HepG2 (cell line): ENCODE results near the gene HUNK. TPM values are rescaled to one million over a fixed set of nuclear protein-coding genes. Genes with fewer than 3 reads are reported as not detected.

ENCODE experiments used
- LCORL ChIP-seq, 2 experiments: fragments of 450-650 bp in 1 of 2; sonication (generic) in 1 of 2; formaldehyde crosslinking in 1 of 2; IDR thresholded peaks; 2 replicates each; pipeline versions ENCODE4 v1.5.0 to v1.6.1; 2017 to 2020; ENCODE audit warnings: antibody characterized with exemption in 1 of 2, missing genetic modification reagents in 1 of 2
- NFKBIZ ChIP-seq: IDR thresholded peaks from 2 replicates; pipeline ENCODE4 v1.6.1; 2018; ENCODE audit warnings: missing genetic modification reagents, missing compliant biosample characterization
- TCF12 ChIP-seq, 2 experiments: fragments of 450-650 bp in 1 of 2; sonication (generic) in 1 of 2; formaldehyde crosslinking in 1 of 2; IDR thresholded peaks; 2 replicates each; pipeline versions ENCODE4 v1.6.1 to v1.8.0; 2017 to 2022; ENCODE audit warnings: antibody characterized with exemption in 1 of 2, mild to moderate bottlenecking in 1 of 2, missing genetic modification reagents in 1 of 2, moderate library complexity in 1 of 2
- THAP11 ChIP-seq: IDR thresholded peaks from 2 replicates; pipeline ENCODE4 v1.6.1; 2016; ENCODE audit warnings: missing biosample characterization, missing genetic modification reagents
- ZNF207 ChIP-seq: fragments of 450-650 bp; IDR thresholded peaks from 2 replicates; pipeline ENCODE4 v1.6.1; 2016; ENCODE audit warnings: antibody characterized with exemption, borderline replicate concordance
- ZNF550 ChIP-seq: sonication (generic); formaldehyde crosslinking; IDR thresholded peaks from 2 replicates; pipeline ENCODE4 v1.4.0; 2020; ENCODE audit warnings: mild to moderate bottlenecking, missing genetic modification reagents, borderline replicate concordance
- polyA plus RNA-seq, 8 experiments: library from polyadenylated mRNA; depleted of rRNA in 3 of 8; stranded (reverse) in 7 of 8; unstranded in 1 of 8; fragments of >200 nt; fragmentation: Illumina TruSeq in 4 of 8; extraction: Trizol in 4 of 8; gene quantifications; 2 replicates each; pipeline versions ENCODE4 v1.2.1 to v1.2.3, GENCODE V29; 2011 to 2016; ENCODE audit warnings: low read depth in 4 of 8, missing spikeins in 1 of 8, mixed read lengths in 1 of 8; ENCODE audit not compliant: insufficient read depth in 1 of 8
- total RNA-seq, 5 experiments: library from RNA; depleted of rRNA; stranded (reverse); fragments of >200 nt; fragmentation: Illumina TruSeq; extraction: Trizol; gene quantifications; 2 replicates each; pipeline ENCODE4 v1.2.3, GENCODE V29; 2016; ENCODE audit warnings: low read depth in 1 of 5
- TF ChIP-seq, protein P1 (sequence below): sonication (generic); formaldehyde crosslinking; IDR thresholded peaks from 2 replicates; pipeline ENCODE4 v1.4.0; 2020; ENCODE audit warnings: mild to moderate bottlenecking, missing genetic modification reagents, borderline replicate concordance

The HUNK gene
- total and polyA plus RNA-seq, 2 of the 13 experiments (the other 11 are each of a cell fraction or from before 2014, with no cell fraction given), result 1.8 to 1.9 TPM

DNA sequence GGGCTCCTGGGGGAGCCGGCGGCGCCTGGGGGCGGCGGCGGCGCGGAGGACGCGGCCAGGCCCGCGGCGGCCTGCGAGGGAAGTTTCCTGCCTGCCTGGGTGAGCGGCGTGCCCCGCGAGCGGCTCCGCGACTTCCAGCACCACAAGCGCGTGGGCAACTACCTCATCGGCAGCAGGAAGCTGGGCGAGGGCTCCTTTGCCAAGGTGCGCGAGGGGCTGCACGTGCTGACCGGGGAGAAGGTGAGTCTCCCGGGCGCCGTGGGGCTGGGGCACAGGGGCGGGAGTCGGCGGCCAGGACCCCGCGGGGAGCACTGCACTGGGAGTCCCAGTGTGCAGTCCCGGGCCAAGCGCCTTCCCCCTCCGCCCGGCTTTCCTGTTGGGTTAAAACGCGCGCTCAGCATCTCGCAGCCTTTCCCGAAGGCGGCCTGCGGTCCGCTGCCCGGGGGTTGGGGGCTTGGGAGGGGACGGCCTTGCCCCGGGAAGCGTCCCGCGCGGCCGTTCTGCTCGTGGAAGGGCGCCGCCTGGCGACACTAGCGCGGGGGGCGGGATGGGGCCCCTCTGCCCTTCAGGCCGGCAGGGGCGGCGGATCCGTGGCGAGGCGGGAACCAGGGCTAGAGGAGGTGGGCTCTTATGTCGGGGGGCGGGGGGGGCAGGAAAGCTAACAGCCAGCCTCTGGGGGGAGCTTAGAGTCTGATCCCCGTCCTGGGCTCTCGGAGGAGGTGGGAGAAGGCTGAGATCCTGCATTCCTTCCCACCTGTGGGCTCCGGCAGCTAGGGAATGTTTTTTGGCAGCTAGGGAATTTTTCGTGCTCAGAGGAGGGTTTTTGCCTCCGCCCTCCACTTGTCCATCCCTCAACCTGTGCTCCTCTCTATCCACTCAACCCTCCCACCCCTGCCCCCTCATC is 1.1 kb downstream of the HUNK start (continued):
- TF ChIP-seq NFKBIZ (CRISPR knock-in tag), result no peak
- no peak for TF ChIP-seq TCF12 (IDR thresholded peaks at IDR 0.05)
- no peak for TF ChIP-seq TCF12 (CRISPR knock-in tag; IDR thresholded peaks at IDR 0.05)
- no peak for TF ChIP-seq ZNF207
- TF ChIP-seq, protein P1, sequence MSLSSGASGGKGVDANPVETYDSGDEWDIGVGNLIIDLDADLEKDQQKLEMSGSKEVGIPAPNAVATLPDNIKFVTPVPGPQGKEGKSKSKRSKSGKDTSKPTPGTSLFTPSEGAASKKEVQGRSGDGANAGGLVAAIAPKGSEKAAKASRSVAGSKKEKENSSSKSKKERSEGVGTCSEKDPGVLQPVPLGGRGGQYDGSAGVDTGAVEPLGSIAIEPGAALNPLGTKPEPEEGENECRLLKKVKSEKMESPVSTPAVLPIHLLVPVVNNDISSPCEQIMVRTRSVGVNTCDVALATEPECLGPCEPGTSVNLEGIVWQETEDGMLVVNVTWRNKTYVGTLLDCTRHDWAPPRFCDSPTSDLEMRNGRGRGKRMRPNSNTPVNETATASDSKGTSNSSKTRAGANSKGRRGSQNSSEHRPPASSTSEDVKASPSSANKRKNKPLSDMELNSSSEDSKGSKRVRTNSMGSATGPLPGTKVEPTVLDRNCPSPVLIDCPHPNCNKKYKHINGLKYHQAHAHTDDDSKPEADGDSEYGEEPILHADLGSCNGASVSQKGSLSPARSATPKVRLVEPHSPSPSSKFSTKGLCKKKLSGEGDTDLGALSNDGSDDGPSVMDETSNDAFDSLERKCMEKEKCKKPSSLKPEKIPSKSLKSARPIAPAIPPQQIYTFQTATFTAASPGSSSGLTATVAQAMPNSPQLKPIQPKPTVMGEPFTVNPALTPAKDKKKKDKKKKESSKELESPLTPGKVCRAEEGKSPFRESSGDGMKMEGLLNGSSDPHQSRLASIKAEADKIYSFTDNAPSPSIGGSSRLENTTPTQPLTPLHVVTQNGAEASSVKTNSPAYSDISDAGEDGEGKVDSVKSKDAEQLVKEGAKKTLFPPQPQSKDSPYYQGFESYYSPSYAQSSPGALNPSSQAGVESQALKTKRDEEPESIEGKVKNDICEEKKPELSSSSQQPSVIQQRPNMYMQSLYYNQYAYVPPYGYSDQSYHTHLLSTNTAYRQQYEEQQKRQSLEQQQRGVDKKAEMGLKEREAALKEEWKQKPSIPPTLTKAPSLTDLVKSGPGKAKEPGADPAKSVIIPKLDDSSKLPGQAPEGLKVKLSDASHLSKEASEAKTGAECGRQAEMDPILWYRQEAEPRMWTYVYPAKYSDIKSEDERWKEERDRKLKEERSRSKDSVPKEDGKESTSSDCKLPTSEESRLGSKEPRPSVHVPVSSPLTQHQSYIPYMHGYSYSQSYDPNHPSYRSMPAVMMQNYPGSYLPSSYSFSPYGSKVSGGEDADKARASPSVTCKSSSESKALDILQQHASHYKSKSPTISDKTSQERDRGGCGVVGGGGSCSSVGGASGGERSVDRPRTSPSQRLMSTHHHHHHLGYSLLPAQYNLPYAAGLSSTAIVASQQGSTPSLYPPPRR, result no peak
- TF ChIP-seq THAP11 (CRISPR knock-in tag), result peak; percentile 14; the same call in 1 of the 2 replicates
- 0 out of 2 replicates have a peak, but pooled peaks have one; percentile 13 for TF ChIP-seq ZNF550
- TF ChIP-seq LCORL (IDR thresholded peaks at IDR 0.05), result no peak
- TF ChIP-seq LCORL (CRISPR knock-in tag; IDR thresholded peaks at IDR 0.05), result peak; percentile 86
